ENCODE measurements around the gene SLC26A2. TPM values are rescaled to one million over a fixed set of nuclear protein-coding genes. Genes with fewer than 3 reads are reported as not detected.

Gene SLC26A2
- total and polyA plus RNA-seq, 2 donors from 2014 or later = 2.2 to 18.4 TPM

- intact Hi-C loops (cut with DNase I) = no loop called here
- H3K4me3 ChIP-seq (ENCODE audit: low read length in 3 of 3) = no peak overlapping the region
- H3K27ac ChIP-seq (ENCODE audit: low read depth in 2 of 2, low read length in 2 of 2) = no peak overlapping the region
- DNase-seq = no peak
- no peaks in the 10 kb centered on the region for H3K36me3 ChIP-seq (ENCODE audit: control insufficient read depth in 2 of 3, insufficient read depth in 3 of 3, low read length in 3 of 3)
- H3K27me3 ChIP-seq (ENCODE audit: control insufficient read depth, insufficient read depth, low read length) = no peaks in the 10 kb centered on the region
- TF ChIP-seq CTCF (IDR thresholded peaks at IDR 0.05; ENCODE audit: borderline replicate concordance, extremely low read depth, insufficient read depth) = no peak
- no peaks in the 10 kb centered on the region for H3K9me3 ChIP-seq (ENCODE audit: control insufficient read depth in 2 of 3, insufficient read depth in 1 of 3, low read length in 3 of 3)
- no peak overlapping the region for H3K9ac ChIP-seq (ENCODE audit: low read length in 3 of 3)
- FAIRE-seq = no peak
- H3K4me1 ChIP-seq (ENCODE audit: control insufficient read depth in 2 of 3, insufficient read depth in 2 of 3, low read depth in 1 of 3, low read length in 3 of 3) = peaks cover 0 to 4% (median 0%) of the 10 kb centered on the region in 3 donors
Observed at GRCh38 chr5:149917073-149917676, 43.4 kb upstream of the SLC26A2 start.

DNA sequence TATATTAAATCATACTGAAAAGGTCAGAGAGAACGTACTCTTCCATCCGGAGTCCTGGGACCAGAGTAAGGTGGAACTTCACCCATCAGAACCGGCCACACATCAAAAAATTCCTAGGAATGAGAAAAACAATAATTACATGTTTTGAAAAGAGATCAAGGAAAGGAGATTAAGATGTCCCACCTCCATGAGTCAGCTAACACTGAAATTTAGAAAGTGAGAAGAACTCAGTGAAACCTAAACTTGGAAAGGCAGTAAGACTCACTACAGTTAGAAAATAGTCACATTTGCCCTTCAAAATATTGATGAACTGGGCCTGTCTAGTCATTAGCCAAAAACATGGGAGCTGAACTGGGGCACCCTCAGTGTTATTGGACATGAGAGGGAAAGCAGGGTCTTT, 39.0 kb upstream of the SLC26A2 start:
- intact Hi-C loops (cut with DNase I) = no loop called here
- no peaks in the 10 kb centered on the region for H3K9me3 ChIP-seq (ENCODE audit: control insufficient read depth in 2 of 3, insufficient read depth in 1 of 3, low read length in 3 of 3)
- H3K27me3 ChIP-seq (ENCODE audit: control insufficient read depth, insufficient read depth, low read length) = no peaks in the 10 kb centered on the region
- no peaks in the 10 kb centered on the region for H3K36me3 ChIP-seq (ENCODE audit: control insufficient read depth in 2 of 3, insufficient read depth in 3 of 3, low read length in 3 of 3)
- no peak overlapping the region for H3K27ac ChIP-seq (ENCODE audit: low read depth in 2 of 2, low read length in 2 of 2)
- no peak for TF ChIP-seq CTCF (IDR thresholded peaks at IDR 0.05; ENCODE audit: borderline replicate concordance, extremely low read depth, insufficient read depth)
- H3K4me1 ChIP-seq (ENCODE audit: control insufficient read depth in 2 of 3, insufficient read depth in 2 of 3, low read depth in 1 of 3, low read length in 3 of 3) = no peaks in the 10 kb centered on the region
- FAIRE-seq (no peak), DNase-seq (no peak)
- H3K4me3 ChIP-seq (ENCODE audit: low read length in 3 of 3) = no peak overlapping the region
- H3K9ac ChIP-seq (ENCODE audit: low read length in 3 of 3) = no peak overlapping the region

- H3K27ac ChIP-seq (ENCODE audit: low read depth in 2 of 2, low read length in 2 of 2) = no peak overlapping the region
- H3K4me3 ChIP-seq (ENCODE audit: low read length in 3 of 3) = no peak overlapping the region
- H3K36me3 ChIP-seq (ENCODE audit: control insufficient read depth in 2 of 3, insufficient read depth in 3 of 3, low read length in 3 of 3) = no peaks in the 10 kb centered on the region
- FAIRE-seq = no peak
- H3K4me1 ChIP-seq (ENCODE audit: control insufficient read depth in 2 of 3, insufficient read depth in 2 of 3, low read depth in 1 of 3, low read length in 3 of 3) = no peaks in the 10 kb centered on the region
- no peaks in the 10 kb centered on the region for H3K27me3 ChIP-seq (ENCODE audit: control insufficient read depth, insufficient read depth, low read length)
- H3K9ac ChIP-seq (ENCODE audit: low read length in 3 of 3) = no peak overlapping the region
- no peaks in the 10 kb centered on the region for H3K9me3 ChIP-seq (ENCODE audit: control insufficient read depth in 2 of 3, insufficient read depth in 1 of 3, low read length in 3 of 3)
- intact Hi-C loops (cut with DNase I) = no loop called here
- TF ChIP-seq CTCF (IDR thresholded peaks at IDR 0.05; ENCODE audit: borderline replicate concordance, extremely low read depth, insufficient read depth) = no peak
- DNase-seq = no peak
Observed at GRCh38 chr5:149922950-149923349, 37.6 kb upstream of the SLC26A2 start.

- Histone ChIP-seq H3K4me3 (ENCODE audit: low read length in 3 of 3) (no peak overlapping the region), H3K36me3 (ENCODE audit: control insufficient read depth in 2 of 3, insufficient read depth in 3 of 3, low read length in 3 of 3) (no peaks in the 10 kb centered on the region), H3K27me3 (ENCODE audit: control insufficient read depth, insufficient read depth, low read length) (no peaks in the 10 kb centered on the region), H3K9me3 (ENCODE audit: control insufficient read depth in 2 of 3, insufficient read depth in 1 of 3, low read length in 3 of 3) (no peaks in the 10 kb centered on the region), H3K27ac (ENCODE audit: low read depth in 2 of 2, low read length in 2 of 2) (no peak overlapping the region), H3K9ac (ENCODE audit: low read length in 3 of 3) (no peak overlapping the region), H3K4me1 (ENCODE audit: control insufficient read depth in 2 of 3, insufficient read depth in 2 of 3, low read depth in 1 of 3, low read length in 3 of 3) (no peaks in the 10 kb centered on the region)
- DNase-seq = no peak
- no peak for TF ChIP-seq CTCF (IDR thresholded peaks at IDR 0.05; ENCODE audit: borderline replicate concordance, extremely low read depth, insufficient read depth)
- intact Hi-C loops (cut with DNase I) = no loop called here
- FAIRE-seq = no peak
Observed at GRCh38 chr5:149924486-149924885, 36.1 kb upstream of the SLC26A2 start.
